Measurements from ENCODE around the gene IGFL4. TPM values are rescaled to one million over a fixed set of nuclear protein-coding genes. Genes with fewer than 3 reads are reported as not detected.

IGFL4 gene
- total and polyA plus RNA-seq, 9 of the 15 experiments (the other 6 are each of a cell fraction or from before 2014, with no cell fraction given): not detected

- TF ChIP-seq MAZ (CRISPR knock-in tag; conservative IDR thresholded peaks at IDR 0.05 in 1 of 2, IDR thresholded peaks at IDR 0.05 in 1 of 2) (peak in 1 of 2 experiments; percentile 73; a peak in 2 of 4 replicates), MLLT1 (IDR thresholded peaks at IDR 0.05) (0 out of 4 replicates have a peak, but pooled peaks of 1 of the 2 experiments have one; percentile 34), DACH1 (IDR thresholded peaks at IDR 0.05; ENCODE audit: partially characterized antibody) (no peak), RAD51 (IDR thresholded peaks at IDR 0.05; ENCODE audit: borderline replicate concordance, low read depth) (no peak), ZNF134 (CRISPR knock-in tag; conservative IDR thresholded peaks at IDR 0.05) (no peak), MXI1 (IDR thresholded peaks at IDR 0.05; ENCODE audit: low read depth, low read length) (0 out of 2 replicates have a peak, but pooled peaks have one; percentile 25), CTCFL (IDR thresholded peaks at IDR 0.05; ENCODE audit: borderline replicate concordance, insufficient read depth, low read depth, low read length, poor library complexity, severe bottlenecking) (peak; percentile 90), HNRNPH1 (optimal IDR thresholded peaks at IDR 0.05; ENCODE audit: low read depth, low read length) (no peak), HDGF (IDR thresholded peaks at IDR 0.05) (no peak), CXXC5 (CRISPR knock-in tag; IDR thresholded peaks at IDR 0.05) (peak; percentile 61), GATAD2B (IDR thresholded peaks at IDR 0.05; ENCODE audit: borderline replicate concordance) (peak; percentile 18; the same call in 1 of the 2 replicates), ZNF589 (CRISPR knock-in tag; IDR thresholded peaks at IDR 0.05; ENCODE audit: low read depth) (no peak), E4F1 (CRISPR knock-in tag; IDR thresholded peaks at IDR 0.05; ENCODE audit: borderline replicate concordance) (no peak), ZNF518B (CRISPR knock-in tag; IDR thresholded peaks at IDR 0.05) (no peak), MCM5 (IDR thresholded peaks at IDR 0.05; ENCODE audit: low read depth) (no peak), SOX6 (IDR thresholded peaks at IDR 0.05) (peak; percentile 31; the same call in 1 of the 2 replicates)
These were observed 36.4 kb upstream of the IGFL4 start (continued) for GRCh38 chr19:46076951-46077814.
